Stimulated activated CD4-positive, alpha-beta T cell treated with anti-CD3 and anti-CD28 coated beads, Interleukin-1b, Interleukin-23, amount 100 ng/mL, for 48 hours (primary cell): ENCODE data around the gene PRSS21.

Experiments
- DNase-seq: peaks from one replicate; pipeline ENCODE4 v3.0.0-alpha.2; 2020

Gene PRSS21

GRCh38 chr16:2779978-2780898 lies 36.8 kb upstream of the PRSS21 start:
- no peak for DNase-seq

GRCh38 chr16:2782583-2783351 lies 34.3 kb upstream of the PRSS21 start:
- DNase-seq = no peak

- no peak for DNase-seq
These were observed 33.3 kb upstream of the PRSS21 start for GRCh38 chr16:2783581-2784357.

- DNase-seq = no peak
These were observed 32.5 kb upstream of the PRSS21 start for GRCh38 chr16:2784358-2785100.

- DNase-seq = no peak
These were observed 31.7 kb upstream of the PRSS21 start for GRCh38 chr16:2785101-2785991.

- no peak for DNase-seq
These were observed 30.8 kb upstream of the PRSS21 start for GRCh38 chr16:2786061-2786825.

GRCh38 chr16:2786826-2787151 lies 30.2 kb upstream of the PRSS21 start:
- DNase-seq = no peak

GRCh38 chr16:2787406-2787805 lies 29.6 kb upstream of the PRSS21 start, which contains the start of gene PRSS33:
Gene PRSS33, minus strand, starts transcription at chr16:2787560. Its CDS starts 1,013 bp downstream, at chr16:2786547.
- no peak for DNase-seq

GRCh38 chr16:2787961-2788360 lies 29.1 kb upstream of the PRSS21 start:
- no peak for DNase-seq

GRCh38 chr16:2790631-2791030 lies 26.4 kb upstream of the PRSS21 start:
- DNase-seq = no peak

GRCh38 chr16:2791174-2791573 lies 25.9 kb upstream of the PRSS21 start:
- DNase-seq = no peak

- DNase-seq = no peak
These were observed 24.1 kb upstream of the PRSS21 start for GRCh38 chr16:2792940-2793339.

GRCh38 chr16:2795395-2796143 lies 21.5 kb upstream of the PRSS21 start:
- no peak for DNase-seq

GRCh38 chr16:2798723-2799204 lies 18.3 kb upstream of the PRSS21 start:
- DNase-seq = no peak

- no peak for DNase-seq
These were observed 17.7 kb upstream of the PRSS21 start for GRCh38 chr16:2799205-2799858.

- DNase-seq = no peak
These were observed 17.2 kb upstream of the PRSS21 start for GRCh38 chr16:2799859-2800226.

- DNase-seq = no peak
These were observed 13.4 kb upstream of the PRSS21 start for GRCh38 chr16:2803545-2804195.

GRCh38 chr16:2804728-2805127 lies 12.3 kb upstream of the PRSS21 start:
- DNase-seq = no peak

GRCh38 chr16:2806286-2806685 lies 10.8 kb upstream of the PRSS21 start:
- no peak for DNase-seq
